Hepatocyte (in vitro differentiated cells): ENCODE results near the gene DOCK1.

Experiments used
- CTCF ChIP-seq: fragments of 200-600 bp; sonication (generic); IDR thresholded peaks from 2 replicates; pipeline ENCODE4 v1.5.1; 2016; ENCODE audit warnings: antibody characterized with exemption, mild to moderate bottlenecking; ENCODE audit not compliant: poor library complexity
- EZH2 ChIP-seq: fragments of 200-600 bp; sonication (generic); IDR thresholded peaks from 2 replicates; pipeline ENCODE4 v1.6.1; 2016; ENCODE audit warnings: antibody characterized with exemption, mild to moderate bottlenecking, borderline replicate concordance
- EZH2phosphoT487 ChIP-seq: fragments of 200-600 bp; sonication (generic); IDR thresholded peaks from one replicate; pipeline ENCODE4 v1.6.1; 2018; ENCODE audit warnings: antibody characterized with exemption, mild to moderate bottlenecking, low read depth, moderate library complexity; ENCODE audit not compliant: unreplicated experiment, severe bottlenecking

- TF ChIP-seq CTCF (no peak), EZH2 (no peak), EZH2phosphoT487 (no peak)
These were observed 187.7 kb downstream of the DOCK1 start for GRCh38 chr10:127092916-127093315.
